Lower leg skin (tissue), 3 donors: ENCODE measurements around the gene PSRC1.

ENCODE experiments used
- CTCF ChIP-seq, 3 donors: fragments of 450-650 bp; IDR thresholded peaks; one replicate each; pipeline ENCODE4 v1.5.1; 2016; ENCODE audit warnings: antibody characterized with exemption in 3 of 3, mild to moderate bottlenecking in 3 of 3, moderate library complexity in 2 of 3
- POLR2A ChIP-seq, 2 donors: fragments of 450-650 bp; IDR thresholded peaks; one replicate each; pipeline ENCODE4 v1.6.1; 2016 to 2017; ENCODE audit warnings: antibody characterized with exemption in 2 of 2, mild to moderate bottlenecking in 1 of 2, moderate library complexity in 1 of 2

- TF ChIP-seq CTCF (IDR thresholded peaks at IDR 0.05) (no peak), POLR2A (IDR thresholded peaks at IDR 0.05) (no peak)
Measured at GRCh38 chr1:109309347-109309746, 26.4 kb upstream of the PSRC1 start.
